Muscle layer of duodenum (tissue), 2 donors: ENCODE measurements around the gene UNC119B.

Source experiments
- H3K27ac ChIP-seq: one replicate; pipeline ENCODE4 v1.7.0; 2013; ENCODE audit warnings: mild to moderate bottlenecking, low read length
- H3K27me3 ChIP-seq: one replicate; pipeline ENCODE4 v1.7.0; 2013; ENCODE audit warnings: low read depth, mild to moderate bottlenecking, control low read depth, low read length
- H3K36me3 ChIP-seq, 2 donors: one replicate each; pipeline ENCODE4 v1.7.0; 2013; ENCODE audit warnings: low read length in 2 of 2, control low read depth in 1 of 2, mild to moderate bottlenecking in 1 of 2; ENCODE audit not compliant: insufficient read depth in 2 of 2, control insufficient read depth in 1 of 2
- H3K4me1 ChIP-seq, 2 donors: one replicate each; pipeline ENCODE4 v1.7.0; 2013; ENCODE audit warnings: low read length in 2 of 2, mild to moderate bottlenecking in 2 of 2, control low read depth in 1 of 2, moderate library complexity in 1 of 2; ENCODE audit not compliant: insufficient read depth in 2 of 2, control insufficient read depth in 1 of 2
- H3K4me3 ChIP-seq, 2 donors: one replicate each; pipeline ENCODE4 v1.7.0; 2013; ENCODE audit warnings: low read length in 2 of 2, low read depth in 1 of 2, mild to moderate bottlenecking in 1 of 2
- H3K9me3 ChIP-seq, 2 donors: one replicate each; pipeline ENCODE4 v1.7.0; 2013; ENCODE audit warnings: low read length in 2 of 2, control low read depth in 1 of 2, mild to moderate bottlenecking in 1 of 2; ENCODE audit not compliant: control insufficient read depth in 1 of 2
- donor health status: healthy.

The UNC119B gene

GRCh38 chr12:120690083-120690450 is 20.2 kb upstream of the UNC119B start:
- H3K27me3 ChIP-seq: no peaks in the 10 kb centered on the region
- peaks cover 14 to 52% of the 10 kb centered on the region in 2 donors for H3K4me1 ChIP-seq
- H3K4me3 ChIP-seq: no peak overlapping the region
- peaks cover 11 to 12% of the 10 kb centered on the region in 2 donors for H3K36me3 ChIP-seq
- peak overlapping the region; percentile 91 for H3K27ac ChIP-seq
- H3K9me3 ChIP-seq: no peaks in the 10 kb centered on the region

- H3K4me3 ChIP-seq: no peak overlapping the region
- no peaks in the 10 kb centered on the region for H3K9me3 ChIP-seq
- no peaks in the 10 kb centered on the region for H3K27me3 ChIP-seq
- peaks cover 19 to 22% of the 10 kb centered on the region in 2 donors for H3K36me3 ChIP-seq
- H3K27ac ChIP-seq: peak overlapping the region; percentile 35
- peaks cover 14 to 44% of the 10 kb centered on the region in 2 donors for H3K4me1 ChIP-seq
Measured at GRCh38 chr12:120690978-120691377, 19.3 kb upstream of the UNC119B start.

- no peaks in the 10 kb centered on the region for H3K27me3 ChIP-seq
- H3K4me3 ChIP-seq: no peak overlapping the region
- H3K4me1 ChIP-seq: peaks cover 14 to 43% of the 10 kb centered on the region in 2 donors
- H3K36me3 ChIP-seq: peaks cover 35 to 36% of the 10 kb centered on the region in 2 donors
- H3K9me3 ChIP-seq: no peaks in the 10 kb centered on the region
- no peak overlapping the region for H3K27ac ChIP-seq
Measured at GRCh38 chr12:120692524-120693033, 17.7 kb upstream of the UNC119B start.

- Histone ChIP-seq H3K36me3 (peaks cover 40 to 47% of the 10 kb centered on the region in 2 donors), H3K9me3 (no peaks in the 10 kb centered on the region), H3K4me3 (no peak overlapping the region), H3K4me1 (peaks cover 6 to 30% of the 10 kb centered on the region in 2 donors), H3K27ac (no peak overlapping the region), H3K27me3 (no peaks in the 10 kb centered on the region)
Measured at GRCh38 chr12:120693848-120694247, 16.4 kb upstream of the UNC119B start.

GRCh38 chr12:120696626-120697025 is 13.6 kb upstream of the UNC119B start:
- peaks cover 0 to 13% of the 10 kb centered on the region in 2 donors for H3K4me1 ChIP-seq
- H3K36me3 ChIP-seq: peaks cover 66 to 74% of the 10 kb centered on the region in 2 donors
- H3K27me3 ChIP-seq: no peaks in the 10 kb centered on the region
- no peaks in the 10 kb centered on the region for H3K9me3 ChIP-seq
- no peak overlapping the region for H3K27ac ChIP-seq
- H3K4me3 ChIP-seq: no peak overlapping the region

- no peak overlapping the region for H3K4me3 ChIP-seq
- H3K9me3 ChIP-seq: no peaks in the 10 kb centered on the region
- no peaks in the 10 kb centered on the region for H3K27me3 ChIP-seq
- H3K36me3 ChIP-seq: peaks cover 69 to 79% of the 10 kb centered on the region in 2 donors
- no peak overlapping the region for H3K27ac ChIP-seq
- H3K4me1 ChIP-seq: peaks cover 0 to 10% of the 10 kb centered on the region in 2 donors
Measured at GRCh38 chr12:120697344-120697743, 12.9 kb upstream of the UNC119B start.

- peaks cover 75 to 87% of the 10 kb centered on the region in 2 donors for H3K36me3 ChIP-seq
- H3K4me1 ChIP-seq: no peaks in the 10 kb centered on the region
- H3K27me3 ChIP-seq: no peaks in the 10 kb centered on the region
- H3K9me3 ChIP-seq: no peaks in the 10 kb centered on the region
- H3K27ac ChIP-seq: no peak overlapping the region
- H3K4me3 ChIP-seq: no peak overlapping the region
Measured at GRCh38 chr12:120698665-120699064, 11.6 kb upstream of the UNC119B start.

GRCh38 chr12:120699553-120699952 is 10.7 kb upstream of the UNC119B start:
- Histone ChIP-seq H3K27ac (peak overlapping the region; percentile 34), H3K4me3 (no peak overlapping the region), H3K36me3 (peaks cover 71 to 84% of the 10 kb centered on the region in 2 donors), H3K9me3 (no peaks in the 10 kb centered on the region), H3K4me1 (no peaks in the 10 kb centered on the region), H3K27me3 (no peaks in the 10 kb centered on the region)

- peaks cover 58 to 76% of the 10 kb centered on the region in 2 donors for H3K36me3 ChIP-seq
- H3K4me3 ChIP-seq: no peak overlapping the region
- H3K27ac ChIP-seq: no peak overlapping the region
- H3K27me3 ChIP-seq: no peaks in the 10 kb centered on the region
- no peaks in the 10 kb centered on the region for H3K4me1 ChIP-seq
- no peaks in the 10 kb centered on the region for H3K9me3 ChIP-seq
Measured at GRCh38 chr12:120700886-120701285, 9.4 kb upstream of the UNC119B start.

- H3K4me3 ChIP-seq: no peak overlapping the region
- H3K4me1 ChIP-seq: no peaks in the 10 kb centered on the region
- no peaks in the 10 kb centered on the region for H3K9me3 ChIP-seq
- no peaks in the 10 kb centered on the region for H3K27me3 ChIP-seq
- no peak overlapping the region for H3K27ac ChIP-seq
- H3K36me3 ChIP-seq: peaks cover 42 to 58% of the 10 kb centered on the region in 2 donors
Measured at GRCh38 chr12:120702637-120703036, 7.6 kb upstream of the UNC119B start.

GRCh38 chr12:120703311-120703942 is 6.8 kb upstream of the UNC119B start:
- H3K4me1 ChIP-seq: no peaks in the 10 kb centered on the region
- H3K27me3 ChIP-seq: no peaks in the 10 kb centered on the region
- no peaks in the 10 kb centered on the region for H3K9me3 ChIP-seq
- H3K4me3 ChIP-seq: no peak overlapping the region
- H3K36me3 ChIP-seq: peaks cover 38 to 51% of the 10 kb centered on the region in 2 donors
- H3K27ac ChIP-seq: no peak overlapping the region

- Histone ChIP-seq H3K9me3 (no peaks in the 10 kb centered on the region), H3K36me3 (peaks cover 23 to 30% of the 10 kb centered on the region in 2 donors), H3K4me3 (no peak overlapping the region), H3K27ac (no peak overlapping the region), H3K27me3 (no peaks in the 10 kb centered on the region), H3K4me1 (no peaks in the 10 kb centered on the region)
Measured at GRCh38 chr12:120705618-120706017, 4.6 kb upstream of the UNC119B start.
